ENCODE measurements around the gene GALNS. TPM values are rescaled to one million over a fixed set of nuclear protein-coding genes. Genes with fewer than 3 reads are reported as not detected.

The GALNS gene
- total and polyA plus RNA-seq, 2 donors (not counting 3 experiments of a cell fraction or from before 2014, with no cell fraction given): 21.8 to 40.2 TPM

DNA sequence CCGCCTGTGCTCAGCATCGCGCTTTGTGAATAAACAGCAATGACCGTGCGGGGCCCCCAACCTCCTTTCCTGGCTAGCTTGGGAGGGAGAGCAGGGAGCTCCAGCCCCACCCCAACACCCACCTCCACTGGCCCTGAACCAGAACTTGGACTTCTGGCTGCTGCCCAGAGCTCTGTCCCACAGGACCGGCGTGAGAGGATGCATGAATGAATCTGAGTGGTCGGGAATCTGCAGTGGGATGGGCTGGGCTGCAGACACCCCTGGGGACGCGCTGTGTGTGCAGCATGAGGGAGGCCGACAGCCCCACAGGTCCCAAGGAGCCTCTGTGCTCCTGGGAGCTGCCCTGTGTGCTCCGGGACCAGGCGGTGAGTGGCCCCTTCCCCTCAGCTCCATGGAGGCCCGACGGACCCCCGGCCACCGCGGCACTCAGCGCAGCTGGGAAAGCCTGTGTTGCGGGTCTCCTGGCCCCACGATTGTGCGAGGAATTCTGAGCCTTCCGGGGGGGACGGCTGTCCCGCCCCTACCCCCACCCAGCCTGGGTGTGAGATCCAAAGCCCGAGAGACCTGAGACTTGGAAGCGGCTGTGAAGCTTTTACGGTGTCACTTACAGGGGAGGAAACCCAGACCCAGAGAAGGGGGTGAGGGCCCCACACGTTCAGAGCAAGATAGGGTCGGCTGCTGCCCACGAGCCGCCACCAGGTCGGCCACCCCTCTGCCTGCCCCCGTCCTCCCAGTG is 77.2 kb downstream of the GALNS start:
- Histone ChIP-seq H3K79me2 (ENCODE audit: control insufficient read depth, insufficient read depth, low read length) (peaks cover 98% of the 10 kb centered on the region), H3K36me3 (ENCODE audit: control insufficient read depth in 2 of 2, extremely low read depth in 1 of 2, insufficient read depth in 2 of 2, low read length in 2 of 2) (peaks cover 0 to 3% of the 10 kb centered on the region in 2 experiments), H3K4me3 (replicated peaks in 1 of 3; ENCODE audit: insufficient read depth in 1 of 3, low read depth in 1 of 3, low read length in 3 of 3) (no peak overlapping the region), H3K4me2 (ENCODE audit: insufficient read depth, low read length) (no peak overlapping the region), H3K27ac (ENCODE audit: insufficient read depth, low read depth, low read length) (no peak overlapping the region), H3K9me3 (replicated peaks; ENCODE audit: control insufficient read depth, insufficient read depth, low read length) (no peaks in the 10 kb centered on the region), H3K4me1 (ENCODE audit: control insufficient read depth, extremely low read depth, insufficient read depth, low read length) (peaks cover 27% of the 10 kb centered on the region), H3K27me3 (ENCODE audit: control insufficient read depth in 2 of 2, insufficient read depth in 2 of 2, low read length in 2 of 2) (no peaks in the 10 kb centered on the region), H2AFZ (ENCODE audit: low read depth, low read length) (no peak overlapping the region), H3K9me1 (replicated peaks; ENCODE audit: control insufficient read depth, extremely low read depth, insufficient read depth, low read length) (no peaks in the 10 kb centered on the region), H3K9ac (replicated peaks; ENCODE audit: extremely low read depth, insufficient read depth, low read length) (no peak overlapping the region), H4K20me1 (replicated peaks; ENCODE audit: control insufficient read depth, extremely low read depth, insufficient read depth, low read length) (no peaks in the 10 kb centered on the region)
- no TSS peak for BruUV-seq (replicated peaks)
- ChIA-PET POLR2A (no interaction called here), CTCF (interaction anchor here (1.1 to 8.2 kb wide), 3 partner anchors 12 to 42 kb away, joined by 3 to 165 read pairs (median 8); no protein-coding TSS in a partner anchor)
- intact Hi-C loops (cut with micrococcal nuclease): no loop called here
- FAIRE-seq: no peak
- dilution Hi-C loops (cut with MboI; ENCODE audit: extremely low pct_ligation_motif_present, low sequenced_read_pairs): no loop called here
- TF ChIP-seq EZH2 (IDR thresholded peaks at IDR 0.05; ENCODE audit: borderline replicate concordance, low read depth, low read length, severe bottlenecking) (no peak), MYC (IDR thresholded peaks at IDR 0.05; ENCODE audit: low read depth, low read length) (no peak), JUN (IDR thresholded peaks at IDR 0.05; ENCODE audit: borderline replicate concordance, insufficient read depth, insufficient read length, low read depth) (no peak), POLR2A (IDR thresholded peaks at IDR 0.05; ENCODE audit: low read depth, low read length) (no peak), FOS (IDR thresholded peaks at IDR 0.05; ENCODE audit: borderline replicate concordance, insufficient read depth, low read length) (no peak), POLR2AphosphoS5 (IDR thresholded peaks at IDR 0.05; ENCODE audit: insufficient read depth, low read depth, low read length) (no peak)
- TF ChIP-seq, protein P1, sequence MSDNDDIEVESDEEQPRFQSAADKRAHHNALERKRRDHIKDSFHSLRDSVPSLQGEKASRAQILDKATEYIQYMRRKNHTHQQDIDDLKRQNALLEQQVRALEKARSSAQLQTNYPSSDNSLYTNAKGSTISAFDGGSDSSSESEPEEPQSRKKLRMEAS (IDR thresholded peaks at IDR 0.05; ENCODE audit: insufficient read depth, insufficient read length): no peak
- TF ChIP-seq, protein P2, sequence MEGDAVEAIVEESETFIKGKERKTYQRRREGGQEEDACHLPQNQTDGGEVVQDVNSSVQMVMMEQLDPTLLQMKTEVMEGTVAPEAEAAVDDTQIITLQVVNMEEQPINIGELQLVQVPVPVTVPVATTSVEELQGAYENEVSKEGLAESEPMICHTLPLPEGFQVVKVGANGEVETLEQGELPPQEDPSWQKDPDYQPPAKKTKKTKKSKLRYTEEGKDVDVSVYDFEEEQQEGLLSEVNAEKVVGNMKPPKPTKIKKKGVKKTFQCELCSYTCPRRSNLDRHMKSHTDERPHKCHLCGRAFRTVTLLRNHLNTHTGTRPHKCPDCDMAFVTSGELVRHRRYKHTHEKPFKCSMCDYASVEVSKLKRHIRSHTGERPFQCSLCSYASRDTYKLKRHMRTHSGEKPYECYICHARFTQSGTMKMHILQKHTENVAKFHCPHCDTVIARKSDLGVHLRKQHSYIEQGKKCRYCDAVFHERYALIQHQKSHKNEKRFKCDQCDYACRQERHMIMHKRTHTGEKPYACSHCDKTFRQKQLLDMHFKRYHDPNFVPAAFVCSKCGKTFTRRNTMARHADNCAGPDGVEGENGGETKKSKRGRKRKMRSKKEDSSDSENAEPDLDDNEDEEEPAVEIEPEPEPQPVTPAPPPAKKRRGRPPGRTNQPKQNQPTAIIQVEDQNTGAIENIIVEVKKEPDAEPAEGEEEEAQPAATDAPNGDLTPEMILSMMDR (IDR thresholded peaks at IDR 0.05; ENCODE audit: extremely low read depth in 1 of 2, insufficient read depth in 1 of 2, low read depth in 1 of 2, low read length in 2 of 2): no peak
- no peak for DNase-seq (ENCODE audit: low read depth, low spot score)
